GM19438 (cell line): Measurements from ENCODE around the gene LINGO3.

Source experiments
- ATAC-seq: cut with Tn5 transposase; IDR thresholded peaks from one replicate; pipeline ENCODE4 v1.9.1; 2021; ENCODE audit warnings: low read depth; ENCODE audit not compliant: unreplicated experiment

Gene LINGO3

GRCh38 chr19:2327773-2328400, 19.9 kb upstream of the LINGO3 start:
- ATAC-seq = no peak

GRCh38 chr19:2326699-2327360, 18.9 kb upstream of the LINGO3 start:
- no peak for ATAC-seq

- no peak for ATAC-seq
Observed at GRCh38 chr19:2325281-2326046, 17.5 kb upstream of the LINGO3 start.

- ATAC-seq = no peak
Observed at GRCh38 chr19:2324220-2324948, 16.4 kb upstream of the LINGO3 start.

- ATAC-seq = no peak
Observed at GRCh38 chr19:2323707-2324106, 15.8 kb upstream of the LINGO3 start.

GRCh38 chr19:2321565-2322283, 13.8 kb upstream of the LINGO3 start:
- no peak for ATAC-seq

GRCh38 chr19:2320939-2321338, 13.0 kb upstream of the LINGO3 start:
- ATAC-seq = no peak

GRCh38 chr19:2320049-2320448, 12.1 kb upstream of the LINGO3 start:
- ATAC-seq = no peak

GRCh38 chr19:2319551-2319950, 11.6 kb upstream of the LINGO3 start:
- ATAC-seq = no peak

GRCh38 chr19:2318923-2319322, 11.0 kb upstream of the LINGO3 start:
- ATAC-seq = no peak

GRCh38 chr19:2317756-2318155, 9.8 kb upstream of the LINGO3 start:
- no peak for ATAC-seq

GRCh38 chr19:2317300-2317699, 9.3 kb upstream of the LINGO3 start:
- no peak for ATAC-seq

GRCh38 chr19:2315818-2316353, 7.9 kb upstream of the LINGO3 start:
- no peak for ATAC-seq

GRCh38 chr19:2315121-2315817, 7.3 kb upstream of the LINGO3 start:
- no peak for ATAC-seq

- ATAC-seq = no peak
Observed at GRCh38 chr19:2312820-2313501, 5.0 kb upstream of the LINGO3 start.

GRCh38 chr19:2311093-2311492, 3.1 kb upstream of the LINGO3 start:
- ATAC-seq = no peak

GRCh38 chr19:2309734-2310362, 1.9 kb upstream of the LINGO3 start:
- ATAC-seq = no peak

- no peak for ATAC-seq
Observed at GRCh38 chr19:2307518-2308012, 389 bp downstream of the LINGO3 start.
